ENCODE data around the gene HPSE2.

GRCh38 chr10:98920360-98920759 lies 315.3 kb downstream of the HPSE2 start:
- TF ChIP-seq CTCF (IDR thresholded peaks at IDR 0.05) (no peak), POLR2AphosphoS5 (IDR thresholded peaks at IDR 0.05; ENCODE audit: insufficient read depth in 1 of 2, low read depth in 1 of 2) (no peak), POLR2A (IDR thresholded peaks at IDR 0.05) (no peak)

Measured in vagina (tissue), 2 donors.